NT2/D1 (cell line): Measurements from ENCODE around the gene ZNF77.

ENCODE experiments used
- SUZ12 ChIP-seq: IDR thresholded peaks from 2 replicates; pipeline ENCODE4 v1.6.1; 2011; ENCODE audit not compliant: insufficient read length, insufficient read depth; ENCODE audit errors: extremely low read depth
- YY1 ChIP-seq: IDR thresholded peaks from 2 replicates; pipeline ENCODE4 v1.6.1; 2011; ENCODE audit not compliant: insufficient read length, insufficient read depth

GRCh38 chr19:2992958-2993357 is 48.2 kb upstream of the ZNF77 start:
- TF ChIP-seq YY1: no peak
- no peak for TF ChIP-seq SUZ12
